Liver (tissue), 9 donors: Measurements from ENCODE around the gene TFR2. TPM values are rescaled to one million over a fixed set of nuclear protein-coding genes. Genes with fewer than 3 reads are reported as not detected.

Experiments
- DNase-seq: peaks from one replicate; pipeline ENCODE4 v3.0.0-alpha.2; 2017; ENCODE audit warnings: low spot score
- H3K27ac ChIP-seq, 2 donors: one replicate each; pipeline ENCODE4 v1.7.0; 2013; ENCODE audit warnings: inconsistent platforms in 2 of 2, low read length in 2 of 2, control low read depth in 1 of 2, low read depth in 1 of 2, mild to moderate bottlenecking in 1 of 2
- H3K27me3 ChIP-seq, 4 donors: one replicate each; pipeline versions ENCODE4 v1.6.1 to v1.7.0; 2013; ENCODE audit warnings: low read length in 3 of 4, inconsistent platforms in 1 of 4, mild to moderate bottlenecking in 1 of 4, moderate library complexity in 1 of 4; ENCODE audit not compliant: control insufficient read depth in 4 of 4, insufficient read depth in 4 of 4
- H3K36me3 ChIP-seq, 4 donors: one replicate each; pipeline versions ENCODE4 v1.6.1 to v1.7.0; 2013; ENCODE audit warnings: low read length in 3 of 4, mild to moderate bottlenecking in 3 of 4, low read depth in 1 of 4, moderate library complexity in 1 of 4; ENCODE audit not compliant: control insufficient read depth in 4 of 4, insufficient read depth in 3 of 4
- H3K4me1 ChIP-seq, 4 donors: one replicate each; pipeline versions ENCODE4 v1.6.1 to v1.7.0; 2013; ENCODE audit warnings: low read length in 3 of 4, mild to moderate bottlenecking in 3 of 4, moderate library complexity in 1 of 4; ENCODE audit not compliant: control insufficient read depth in 4 of 4, insufficient read depth in 4 of 4
- H3K4me3 ChIP-seq, 3 donors: one replicate each; pipeline versions ENCODE4 v1.6.1 to v1.7.0; 2013; ENCODE audit warnings: low read length in 3 of 3, control low read depth in 1 of 3, low read depth in 1 of 3, mild to moderate bottlenecking in 1 of 3
- H3K9ac ChIP-seq, 2 donors: one replicate each; pipeline ENCODE4 v1.7.0; 2013; ENCODE audit warnings: low read length in 2 of 2, mild to moderate bottlenecking in 2 of 2, moderate library complexity in 2 of 2, control low read depth in 1 of 2, low read depth in 1 of 2
- H3K9me3 ChIP-seq, 4 donors: one replicate each; pipeline versions ENCODE4 v1.6.1 to v1.7.0; 2013; ENCODE audit warnings: low read length in 3 of 4; ENCODE audit not compliant: control insufficient read depth in 4 of 4
- ATF3 ChIP-seq: IDR thresholded peaks from 2 replicates; pipeline ENCODE4 v1.6.1; 2016; ENCODE audit warnings: antibody characterized with exemption
- CTCF ChIP-seq: fragments of 150-350 bp; IDR thresholded peaks from 2 replicates; pipeline ENCODE4 v1.5.1; 2017; ENCODE audit warnings: improper control_type of control experiment, low read depth, low read length; ENCODE audit not compliant: missing input control
- FOXA1 ChIP-seq: IDR thresholded peaks from 2 replicates; pipeline ENCODE4 v1.6.1; 2016; ENCODE audit warnings: antibody characterized with exemption
- HNF4A ChIP-seq, 2 donors: conservative IDR thresholded peaks; 2 replicates each; pipeline ENCODE4 v1.6.1; 2016; ENCODE audit warnings: antibody characterized with exemption in 2 of 2, mild to moderate bottlenecking in 2 of 2
- JUND ChIP-seq, 2 donors: IDR thresholded peaks; 2 replicates each; pipeline ENCODE4 v1.6.1; 2016; ENCODE audit warnings: antibody characterized with exemption in 2 of 2
- MAX ChIP-seq: IDR thresholded peaks from 2 replicates; pipeline ENCODE4 v1.6.1; 2016; ENCODE audit warnings: antibody characterized with exemption
- RAD21 ChIP-seq, 2 donors: IDR thresholded peaks; 2 replicates each; pipeline ENCODE4 v1.6.1; 2016; ENCODE audit warnings: antibody characterized with exemption in 2 of 2, mild to moderate bottlenecking in 2 of 2
- REST ChIP-seq: IDR thresholded peaks from 2 replicates; pipeline ENCODE4 v1.6.1; 2016; ENCODE audit warnings: antibody characterized with exemption, mild to moderate bottlenecking
- TAF1 ChIP-seq: conservative IDR thresholded peaks from 2 replicates; pipeline ENCODE4 v1.6.1; 2016; ENCODE audit warnings: antibody characterized with exemption, mild to moderate bottlenecking
- YY1 ChIP-seq: IDR thresholded peaks from 2 replicates; pipeline ENCODE4 v1.6.1; 2016; ENCODE audit warnings: antibody characterized with exemption, mild to moderate bottlenecking
- ZBTB33 ChIP-seq: IDR thresholded peaks from 2 replicates; pipeline ENCODE4 v1.6.1; 2016; ENCODE audit warnings: antibody characterized with exemption
- WGBS: extraction: QIAGEN DNeasy Blood & Tissue Kit; methylation state at CpG from one replicate; pipeline ENCODE4 v1.1.7; 2013; 5-methylcytosine and 5-hydroxymethylcytosine counted together
- polyA plus RNA-seq, 2 donors: library from polyadenylated mRNA; stranded (reverse) in 1 of 2; unstranded in 1 of 2; fragments of 200-250 nt in 1 of 2; fragments of >200 nt in 1 of 2; fragmentation: Nextera tagmentation in 1 of 2; extraction: Ambion mirVana in 1 of 2; gene quantifications; one replicate each; pipeline versions ENCODE4 v1.2.1 to v1.2.3, GENCODE V29; 2013 to 2015
- total RNA-seq, 2 donors: library from RNA; depleted of rRNA; stranded (reverse); fragments of >200 nt; gene quantifications; one replicate each; pipeline ENCODE4 v1.2.3, GENCODE V29; 2014
- donor health status: healthy.
- donor health status: healthy.
- donor health status: healthy.
- donor health status: healthy.
- donor health status: healthy.

The TFR2 gene
- total and polyA plus RNA-seq, 4 donors = 276 to 663 (median 356) TPM

- Histone ChIP-seq H3K27ac (no peak overlapping the region), H3K36me3 (peaks cover 23 to 49% (median 28%) of the 10 kb centered on the region in 4 donors), H3K9ac (no peak overlapping the region), H3K4me1 (peaks cover 0 to 11% (median 5%) of the 10 kb centered on the region in 4 donors), H3K9me3 (no peaks in the 10 kb centered on the region), H3K4me3 (no peak overlapping the region), H3K27me3 (no peaks in the 10 kb centered on the region)
- no peak for TF ChIP-seq FOXA1
- TF ChIP-seq YY1 = no peak
- no peak for TF ChIP-seq REST
- TF ChIP-seq MAX = no peak
- no peak for TF ChIP-seq JUND (IDR thresholded peaks at IDR 0.05)
- no peak for TF ChIP-seq HNF4A (conservative IDR thresholded peaks at IDR 0.05)
- TF ChIP-seq RAD21 (IDR thresholded peaks at IDR 0.05) = no peak
- TF ChIP-seq CTCF = no peak
- DNase-seq = no peak
- 95% methylated on average over 13 of the region's 13 CpGs for whole genome bisulfite sequencing
These were observed 64.9 kb downstream of the TFR2 start for GRCh38 chr7:100576384-100576993.

GRCh38 chr7:100575746-100576383 is 65.5 kb downstream of the TFR2 start:
- no peak overlapping the region for H3K9ac ChIP-seq
- H3K9me3 ChIP-seq = no peaks in the 10 kb centered on the region
- H3K4me3 ChIP-seq = no peak overlapping the region
- WGBS = 79% methylated on average over 17 of the region's 17 CpGs
- no peak for TF ChIP-seq MAX
- no peak for TF ChIP-seq TAF1
- no peak for TF ChIP-seq ATF3
- no peak for TF ChIP-seq ZBTB33
- no peak overlapping the region for H3K27ac ChIP-seq
- H3K4me1 ChIP-seq = peaks cover 2 to 17% (median 9%) of the 10 kb centered on the region in 4 donors
- no peaks in the 10 kb centered on the region for H3K27me3 ChIP-seq
- DNase-seq = no peak
- H3K36me3 ChIP-seq = peaks cover 18 to 43% (median 22%) of the 10 kb centered on the region in 4 donors
